ENCODE measurements around the gene DOK4. TPM values are rescaled to one million over a fixed set of nuclear protein-coding genes. Genes with fewer than 3 reads are reported as not detected.

DOK4 gene
- total and polyA plus RNA-seq, 4 donors, result 7.8 to 24.6 (median 18.1) TPM

DNA sequence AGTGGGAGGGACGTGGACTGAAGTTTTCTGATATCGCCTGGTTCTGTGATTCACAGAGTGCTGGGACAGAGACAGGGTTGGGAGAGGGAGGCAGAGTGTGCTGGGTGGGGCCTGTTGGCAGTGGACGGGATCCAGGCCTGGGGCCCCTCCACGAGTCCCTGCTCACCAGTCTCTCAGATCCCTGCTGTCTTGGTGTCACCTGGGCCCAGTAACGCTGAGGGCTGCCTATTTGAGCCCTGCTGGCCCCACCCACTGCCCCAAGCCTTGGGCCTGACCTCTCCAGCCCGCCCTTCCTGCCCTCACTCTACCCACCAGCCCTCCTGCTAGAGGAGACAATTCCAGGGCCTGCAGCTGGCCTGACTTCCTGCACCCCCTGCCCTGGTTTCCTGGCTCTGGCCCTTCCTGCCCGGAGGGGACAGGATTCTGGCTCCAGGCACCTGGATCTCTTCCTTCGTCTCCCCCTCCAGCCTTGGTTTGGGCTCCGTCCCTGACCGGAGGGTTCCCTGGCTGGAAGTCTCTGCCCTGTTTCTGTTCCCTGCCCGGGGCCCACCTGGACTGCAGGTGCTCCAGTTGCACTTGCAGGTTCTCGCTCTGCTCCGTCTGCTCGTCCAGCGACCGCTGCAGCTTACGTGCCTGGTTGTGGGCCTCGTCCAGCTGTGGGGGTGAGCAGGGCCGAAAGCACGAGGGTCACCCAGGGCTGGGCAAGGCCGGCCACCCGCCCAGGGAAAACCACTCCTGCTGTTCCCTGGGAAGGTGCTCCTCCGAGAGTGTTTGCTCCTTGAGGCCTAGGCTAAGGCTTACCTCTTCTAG, 28.7 kb upstream of the DOK4 start:
- WGBS, result 88% methylated on average over 23 of the region's 23 CpGs
- no peak overlapping the region for H3K27ac ChIP-seq (ENCODE audit: low read depth in 1 of 2, low read length in 2 of 2)
- TF ChIP-seq NR2F2 (IDR thresholded peaks at IDR 0.05) (peak; percentile 94), REST (IDR thresholded peaks at IDR 0.05) (no peak), CTCF (IDR thresholded peaks at IDR 0.05; ENCODE audit: low read depth, low read length, missing input control) (no peak)
- TF ChIP-seq, protein P1, sequence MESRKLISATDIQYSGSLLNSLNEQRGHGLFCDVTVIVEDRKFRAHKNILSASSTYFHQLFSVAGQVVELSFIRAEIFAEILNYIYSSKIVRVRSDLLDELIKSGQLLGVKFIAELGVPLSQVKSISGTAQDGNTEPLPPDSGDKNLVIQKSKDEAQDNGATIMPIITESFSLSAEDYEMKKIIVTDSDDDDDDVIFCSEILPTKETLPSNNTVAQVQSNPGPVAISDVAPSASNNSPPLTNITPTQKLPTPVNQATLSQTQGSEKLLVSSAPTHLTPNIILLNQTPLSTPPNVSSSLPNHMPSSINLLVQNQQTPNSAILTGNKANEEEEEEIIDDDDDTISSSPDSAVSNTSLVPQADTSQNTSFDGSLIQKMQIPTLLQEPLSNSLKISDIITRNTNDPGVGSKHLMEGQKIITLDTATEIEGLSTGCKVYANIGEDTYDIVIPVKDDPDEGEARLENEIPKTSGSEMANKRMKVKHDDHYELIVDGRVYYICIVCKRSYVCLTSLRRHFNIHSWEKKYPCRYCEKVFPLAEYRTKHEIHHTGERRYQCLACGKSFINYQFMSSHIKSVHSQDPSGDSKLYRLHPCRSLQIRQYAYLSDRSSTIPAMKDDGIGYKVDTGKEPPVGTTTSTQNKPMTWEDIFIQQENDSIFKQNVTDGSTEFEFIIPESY (IDR thresholded peaks at IDR 0.05), result no peak
- H3K36me3 ChIP-seq (ENCODE audit: control insufficient read depth in 4 of 4, insufficient read depth in 3 of 4, low read depth in 1 of 4, low read length in 3 of 4), result peaks cover 0 to 2% (median 0%) of the 10 kb centered on the region in 4 donors
- DNase-seq (ENCODE audit: low spot score), result no peak
- no peak overlapping the region for H3K4me3 ChIP-seq (ENCODE audit: low read depth in 1 of 3, low read length in 3 of 3)
- no peaks in the 10 kb centered on the region for H3K9me3 ChIP-seq (ENCODE audit: control insufficient read depth in 4 of 4, low read length in 3 of 4)
- H3K27me3 ChIP-seq (ENCODE audit: control insufficient read depth in 4 of 4, insufficient read depth in 4 of 4, low read length in 3 of 4), result no peaks in the 10 kb centered on the region
- H3K4me1 ChIP-seq (ENCODE audit: control insufficient read depth in 4 of 4, insufficient read depth in 4 of 4, low read length in 3 of 4), result peaks cover 0 to 5% (median 2%) of the 10 kb centered on the region in 4 donors
- H3K9ac ChIP-seq (ENCODE audit: low read depth in 1 of 2, low read length in 2 of 2), result no peak overlapping the region

- Histone ChIP-seq H3K4me3 (ENCODE audit: low read depth in 1 of 3, low read length in 3 of 3) (no peak overlapping the region), H3K36me3 (ENCODE audit: control insufficient read depth in 4 of 4, insufficient read depth in 3 of 4, low read depth in 1 of 4, low read length in 3 of 4) (peaks cover 0 to 2% (median 0%) of the 10 kb centered on the region in 4 donors), H3K27ac (ENCODE audit: low read depth in 1 of 2, low read length in 2 of 2) (no peak overlapping the region), H3K9me3 (ENCODE audit: control insufficient read depth in 4 of 4, low read length in 3 of 4) (no peaks in the 10 kb centered on the region), H3K27me3 (ENCODE audit: control insufficient read depth in 4 of 4, insufficient read depth in 4 of 4, low read length in 3 of 4) (no peaks in the 10 kb centered on the region), H3K4me1 (ENCODE audit: control insufficient read depth in 4 of 4, insufficient read depth in 4 of 4, low read length in 3 of 4) (no peaks in the 10 kb centered on the region), H3K9ac (ENCODE audit: low read depth in 1 of 2, low read length in 2 of 2) (no peak overlapping the region)
- 85% methylated on average over 4 of the region's 4 CpGs for WGBS
- no peak for TF ChIP-seq HNF4A (conservative IDR thresholded peaks at IDR 0.05)
- TF ChIP-seq SP1 (IDR thresholded peaks at IDR 0.05), result no peak
- TF ChIP-seq, protein P1 (IDR thresholded peaks at IDR 0.05), result no peak
- TF ChIP-seq RAD21 (IDR thresholded peaks at IDR 0.05), result no peak
- no peak for TF ChIP-seq EGR1 (IDR thresholded peaks at IDR 0.05; ENCODE audit: low read depth in 2 of 2)
- TF ChIP-seq, protein P2, sequence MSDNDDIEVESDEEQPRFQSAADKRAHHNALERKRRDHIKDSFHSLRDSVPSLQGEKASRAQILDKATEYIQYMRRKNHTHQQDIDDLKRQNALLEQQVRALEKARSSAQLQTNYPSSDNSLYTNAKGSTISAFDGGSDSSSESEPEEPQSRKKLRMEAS (IDR thresholded peaks at IDR 0.05), result no peak
- no peak for TF ChIP-seq RXRA (IDR thresholded peaks at IDR 0.05)
- DNase-seq (ENCODE audit: low spot score), result no peak
Measured at GRCh38 chr16:57514371-57514770, 28.1 kb upstream of the DOK4 start.
